IMR-90 (cell line): ENCODE results near the gene ZNF276. TPM values are rescaled to one million over a fixed set of nuclear protein-coding genes. Genes with fewer than 3 reads are reported as not detected.

Source experiments
- polyA plus RNA-seq, 3 experiments: library from polyadenylated mRNA; depleted of rRNA; stranded (reverse); fragments of >200 nt; gene quantifications; 2 replicates each; pipeline ENCODE4 v1.2.3, GENCODE V29; 2012; ENCODE audit warnings: low replicate concordance in 1 of 3
- total RNA-seq: library from RNA; depleted of rRNA; stranded (reverse); fragments of >200 nt; gene quantifications from 2 replicates; pipeline ENCODE4 v1.2.3, GENCODE V29; 2012; rRNA removed

Gene ZNF276
- total and polyA plus RNA-seq, 2 of the 4 experiments (the other 2 are of a cell fraction): 4.1 to 18.6 TPM

Other genes starting within 250 kb of the ZNF276 start
- gene ANKRD11, start 231.0 kb upstream of the ZNF276 start, total RNA-seq: 28.1 and 46.8 TPM in 2 replicates
- 67.8 and 71.9 TPM in 2 replicates for gene ANKRD11, start 231.0 kb upstream of the ZNF276 start, polyA plus RNA-seq (2012; rRNA removed)
- gene SPG7, start 213.1 kb upstream of the ZNF276 start, total RNA-seq: 95.3 and 96.8 TPM in 2 replicates
- gene SPG7, start 213.1 kb upstream of the ZNF276 start, polyA plus RNA-seq (2012; rRNA removed): 82.8 and 94.6 TPM in 2 replicates
- gene RPL13, start 160.9 kb upstream of the ZNF276 start, total RNA-seq: 1,549 and 2,098 TPM in 2 replicates
- gene RPL13, start 160.9 kb upstream of the ZNF276 start, polyA plus RNA-seq (2012; rRNA removed): 3,527 and 5,396 TPM in 2 replicates
- 5.0 and 5.4 TPM in 2 replicates for gene CPNE7, start 145.8 kb upstream of the ZNF276 start, total RNA-seq
- gene CPNE7, start 145.8 kb upstream of the ZNF276 start, polyA plus RNA-seq (2012; rRNA removed): 17.4 and 17.7 TPM in 2 replicates
- gene DPEP1, start 107.9 kb upstream of the ZNF276 start, total RNA-seq: not detected in 2 replicates
- gene DPEP1, start 107.9 kb upstream of the ZNF276 start, polyA plus RNA-seq (2012; rRNA removed): not detected in 2 replicates
- 99.8 and 113 TPM in 2 replicates for gene CHMP1A, start 63.8 kb upstream of the ZNF276 start, total RNA-seq
- gene CHMP1A, start 63.8 kb upstream of the ZNF276 start, polyA plus RNA-seq (2012; rRNA removed): 97.3 and 112 TPM in 2 replicates
- 0.90 and 1.1 TPM in 2 replicates for gene SPATA33, start 63.7 kb upstream of the ZNF276 start, total RNA-seq
- 3.2 and 3.4 TPM in 2 replicates for gene SPATA33, start 63.7 kb upstream of the ZNF276 start, polyA plus RNA-seq (2012; rRNA removed)
- gene CDK10, start 34.8 kb upstream of the ZNF276 start, total RNA-seq: 18.6 and 19.5 TPM in 2 replicates
- gene CDK10, start 34.8 kb upstream of the ZNF276 start, polyA plus RNA-seq (2012; rRNA removed): 61.8 and 65.3 TPM in 2 replicates
- gene SPATA2L, start 19.8 kb upstream of the ZNF276 start, total RNA-seq: 4.8 and 5.0 TPM in 2 replicates
- gene SPATA2L, start 19.8 kb upstream of the ZNF276 start, polyA plus RNA-seq (2012; rRNA removed): 6.9 and 8.8 TPM in 2 replicates
- 1.8 and 1.9 TPM in 2 replicates for gene VPS9D1, start 639 bp upstream of the ZNF276 start, total RNA-seq
- gene VPS9D1, start 639 bp upstream of the ZNF276 start, polyA plus RNA-seq (2012; rRNA removed): 20.3 and 27.0 TPM in 2 replicates
- gene FANCA, start 95.1 kb downstream of the ZNF276 start, total RNA-seq: 13.3 and 13.9 TPM in 2 replicates
- 24.4 and 24.7 TPM in 2 replicates for gene FANCA, start 95.1 kb downstream of the ZNF276 start, polyA plus RNA-seq (2012; rRNA removed)
- 0.56 and 0.72 TPM in 2 replicates for gene SPIRE2, start 106.9 kb downstream of the ZNF276 start, total RNA-seq
- gene SPIRE2, start 106.9 kb downstream of the ZNF276 start, polyA plus RNA-seq (2012; rRNA removed): 1.6 and 1.9 TPM in 2 replicates
- gene TCF25, start 152.1 kb downstream of the ZNF276 start, total RNA-seq: 119 and 127 TPM in 2 replicates
- gene TCF25, start 152.1 kb downstream of the ZNF276 start, polyA plus RNA-seq (2012; rRNA removed): 184 and 199 TPM in 2 replicates
- gene MC1R, start 197.3 kb downstream of the ZNF276 start, total RNA-seq: 3.8 and 4.4 TPM in 2 replicates
- 9.5 TPM in 2 replicates for gene MC1R, start 197.3 kb downstream of the ZNF276 start, polyA plus RNA-seq (2012; rRNA removed)
- 311 and 337 TPM in 2 replicates for gene TUBB3, start 201.8 kb downstream of the ZNF276 start, total RNA-seq
- 410 and 428 TPM in 2 replicates for gene TUBB3, start 201.8 kb downstream of the ZNF276 start, polyA plus RNA-seq (2012; rRNA removed)
- gene DEF8, start 227.2 kb downstream of the ZNF276 start, total RNA-seq: 129 and 134 TPM in 2 replicates
- 141 and 160 TPM in 2 replicates for gene DEF8, start 227.2 kb downstream of the ZNF276 start, polyA plus RNA-seq (2012; rRNA removed)